ENCODE measurements around the gene LHX3.
"Not testable (repeated sequence)": the region's sequence is repeated elsewhere in the genome, so short reads cannot be mapped to it uniquely, and the experiment has no call there.

The LHX3 gene

DNA sequence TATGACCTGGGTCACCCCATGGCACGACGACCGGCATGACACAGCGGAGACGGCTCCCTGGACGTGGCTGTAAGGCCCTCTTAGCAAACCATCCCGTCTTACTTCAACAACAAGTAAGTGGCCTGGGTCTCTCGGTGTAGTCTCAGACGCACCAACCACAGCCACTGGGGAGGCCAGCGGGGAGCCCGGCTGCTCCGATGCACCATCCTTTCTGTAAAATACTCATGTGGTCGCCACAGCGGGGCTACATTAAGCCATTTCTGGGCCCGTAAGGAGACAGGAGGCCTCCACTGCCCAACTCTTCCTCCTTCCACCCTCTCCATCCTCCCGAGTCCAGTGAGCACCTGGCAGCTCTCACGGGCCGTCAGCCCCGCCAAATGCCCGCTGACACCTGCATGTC, 36.0 kb upstream of the LHX3 start:
- no peak for DNase-seq

DNA sequence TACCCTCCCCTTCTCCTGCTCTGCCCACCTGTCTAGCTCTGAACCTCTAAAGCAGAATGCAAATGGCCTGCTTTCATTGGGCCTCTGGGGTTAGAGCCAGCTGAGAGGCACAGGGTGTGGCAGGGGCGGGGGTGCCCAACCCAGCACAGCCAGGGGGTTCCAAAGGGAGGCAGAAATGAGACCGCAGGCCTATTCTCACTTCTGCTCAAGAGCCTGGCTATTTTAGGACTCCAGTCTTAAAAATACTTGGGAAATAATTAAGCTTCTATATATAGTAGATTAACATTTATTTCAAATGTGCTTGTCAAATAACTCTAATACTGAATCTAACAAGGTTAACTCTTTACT, 35.0 kb upstream of the LHX3 start:
- DNase-seq: no peak

DNA sequence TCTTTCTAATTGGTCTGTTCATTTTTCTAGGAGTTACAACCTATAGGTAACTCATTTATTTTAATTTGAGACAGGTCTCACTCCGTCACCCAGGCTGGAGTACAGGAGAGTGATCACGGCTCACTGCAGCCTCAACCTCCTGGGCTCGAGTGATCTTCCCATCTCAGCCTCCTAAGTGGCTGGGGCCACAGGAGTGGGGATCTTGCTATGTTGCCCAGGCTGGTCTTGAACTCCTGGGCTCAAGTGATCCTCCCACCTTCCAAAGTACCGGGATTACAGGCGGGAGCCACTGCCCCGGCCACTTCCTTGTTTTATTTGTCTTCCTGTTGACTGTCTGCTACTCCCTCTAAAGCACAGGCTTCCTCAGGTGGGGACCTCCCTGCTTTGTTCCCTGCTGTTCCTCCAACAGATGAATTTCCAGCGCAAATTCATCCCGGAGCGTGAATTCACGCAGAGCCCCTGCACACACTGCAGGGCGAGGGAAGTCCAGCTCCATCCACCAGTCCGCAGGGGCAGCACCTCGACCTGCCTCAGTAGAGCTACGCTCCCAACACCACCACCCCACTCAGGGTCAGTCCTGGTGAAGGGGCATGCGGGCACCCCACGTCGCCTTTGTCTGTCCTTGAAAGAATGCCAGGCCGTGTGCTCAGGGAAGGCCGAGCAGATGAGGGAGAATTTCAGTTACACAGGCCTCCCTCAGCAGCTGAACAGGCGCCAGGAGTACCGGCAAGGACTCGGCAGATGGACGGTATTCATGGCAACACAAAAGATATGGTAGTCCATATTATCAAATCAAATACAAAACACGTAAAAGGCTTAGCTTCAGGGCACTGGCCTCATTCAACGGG, 34.4 kb upstream of the LHX3 start:
- DNase-seq: no peak

DNA sequence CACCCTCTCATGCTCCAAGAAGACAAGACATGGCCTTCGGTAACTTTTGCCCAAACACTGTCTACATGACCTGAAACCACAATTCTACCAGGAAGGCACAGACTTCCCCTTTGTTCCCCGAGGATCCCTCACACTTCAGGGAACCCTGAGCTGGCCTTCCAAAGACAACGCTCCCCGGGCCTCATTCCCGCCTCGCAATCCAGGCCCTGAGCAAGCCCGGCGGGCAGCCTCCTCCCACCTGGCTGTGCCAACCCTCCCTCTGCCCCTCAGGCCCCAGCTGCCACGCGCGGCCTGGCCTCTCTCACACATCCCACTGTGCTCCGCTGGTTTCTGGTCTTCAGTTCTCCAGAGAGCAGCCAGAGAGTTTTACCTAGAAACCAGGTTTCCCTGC, 33.4 kb upstream of the LHX3 start:
- DNase-seq: no peak

DNA sequence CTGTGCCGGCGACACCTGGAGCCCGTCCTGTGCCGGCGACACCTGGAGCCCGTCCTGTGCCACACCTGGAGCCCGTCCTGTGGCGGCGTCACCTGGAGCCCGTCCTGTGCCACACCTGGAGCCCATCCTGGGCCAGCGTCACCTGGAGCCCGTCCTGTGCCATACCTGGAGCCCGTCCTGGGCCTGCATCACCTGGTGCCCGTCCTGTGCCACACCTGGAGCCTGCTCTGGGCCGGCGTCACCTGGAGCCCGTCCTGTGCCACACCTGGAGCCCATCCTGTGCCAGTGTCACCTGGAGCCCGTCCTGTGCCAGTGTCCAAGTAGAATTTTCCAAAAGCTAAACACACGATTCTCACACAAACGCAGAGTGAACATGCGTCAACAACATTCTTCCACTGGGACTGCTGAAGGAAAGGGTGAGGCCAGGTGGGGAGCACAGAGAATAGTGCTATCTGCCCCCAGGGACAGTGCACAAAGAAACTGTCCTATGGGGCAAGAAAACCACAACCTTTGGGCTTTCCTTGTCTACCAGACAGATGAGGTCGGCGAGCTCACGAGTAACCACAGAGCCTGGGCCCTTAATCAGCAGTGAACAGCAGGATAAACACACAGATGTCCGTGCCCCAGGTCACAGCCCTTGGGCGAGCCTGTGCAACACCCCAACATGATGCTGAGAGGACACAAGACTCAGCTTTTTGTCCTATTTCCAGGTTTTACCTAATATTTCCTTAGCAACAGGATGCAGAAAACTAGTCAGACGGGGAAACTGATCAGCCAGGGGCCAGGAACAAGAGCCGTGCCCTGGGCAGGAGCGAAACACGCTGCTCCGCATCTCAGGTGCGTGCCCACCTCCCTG, 32.8 kb upstream of the LHX3 start:
- DNase-seq: no peak

DNA sequence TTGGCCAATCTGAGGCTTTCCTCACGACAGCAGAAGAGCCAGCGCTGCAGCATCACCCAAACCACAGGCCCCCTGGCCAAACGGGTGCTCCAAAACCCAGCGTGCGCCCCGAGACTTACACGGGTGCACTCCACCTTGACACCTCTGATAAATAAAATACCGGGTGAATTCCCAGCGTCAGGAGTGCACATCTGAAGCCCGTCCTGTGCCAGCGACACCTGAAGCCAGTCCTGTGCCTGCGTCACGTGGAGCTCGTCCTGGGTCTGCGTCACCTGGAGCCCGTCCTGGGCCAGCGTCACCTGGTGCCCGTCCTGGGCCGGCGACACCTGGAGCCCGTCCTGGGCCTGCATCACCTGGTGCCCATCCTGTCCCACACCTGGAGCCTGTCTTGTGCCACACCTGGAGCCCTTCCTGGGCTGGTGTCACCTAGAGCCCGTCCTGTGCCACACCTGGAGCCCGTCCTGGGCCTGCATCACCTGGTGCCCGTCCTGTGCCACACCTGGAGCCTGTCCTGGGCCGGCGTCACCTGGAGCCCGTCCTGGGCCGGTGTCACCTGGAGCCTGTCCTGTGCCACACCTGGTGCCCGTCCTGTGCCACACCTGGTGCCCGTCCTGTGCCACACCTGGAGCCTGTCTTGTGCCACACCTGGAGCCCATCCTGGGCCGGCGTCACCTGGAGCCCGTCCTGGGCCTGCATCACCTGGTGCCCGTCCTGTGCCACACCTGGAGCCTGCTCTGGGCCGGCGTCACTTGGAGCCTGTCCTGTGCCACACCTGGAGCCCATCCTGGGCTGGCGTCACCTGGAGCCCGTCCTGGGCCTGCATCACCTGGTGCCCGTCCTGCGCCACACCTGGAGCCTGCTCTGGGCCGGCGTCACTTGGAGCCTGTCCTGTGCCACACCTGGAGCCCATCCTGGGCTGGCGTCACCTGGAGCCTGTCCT, 31.8 kb upstream of the LHX3 start:
- not testable (repeated sequence) for DNase-seq

DNA sequence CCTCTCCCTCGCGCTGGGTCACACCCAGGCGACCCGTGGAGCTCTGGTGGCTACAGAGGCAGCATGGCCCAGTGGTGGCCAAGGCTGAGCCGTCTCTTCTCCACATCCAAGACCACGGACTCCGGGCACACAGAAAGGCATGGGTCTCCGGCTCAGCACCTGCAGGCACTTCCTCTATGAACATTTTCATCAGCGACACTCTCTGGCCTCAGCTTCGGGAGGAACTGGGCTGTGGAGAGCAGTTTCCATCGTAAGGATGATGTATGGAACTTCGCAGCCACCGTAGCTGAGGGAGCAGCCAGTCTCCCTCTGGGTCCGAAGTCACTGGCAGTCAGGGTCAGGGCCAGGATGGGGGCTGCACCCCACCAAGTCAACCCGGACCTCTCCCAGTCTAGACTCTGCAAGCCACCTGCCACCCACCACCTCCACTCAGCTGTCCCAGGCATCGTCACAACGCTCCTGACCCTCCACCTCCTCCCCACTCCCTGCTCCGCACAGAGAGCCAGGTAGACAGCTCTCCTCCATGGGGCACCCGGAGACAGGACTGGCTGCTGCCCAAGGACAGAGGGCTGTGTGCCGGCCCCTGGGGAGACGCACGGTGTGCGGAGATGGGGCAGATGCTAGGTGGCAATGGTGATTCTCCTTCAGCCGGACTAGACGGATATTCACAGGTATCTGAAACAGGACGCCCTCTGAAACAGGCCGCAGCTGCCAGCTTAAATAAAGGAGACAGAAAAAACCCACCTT, 31.0 kb upstream of the LHX3 start:
- DNase-seq: no peak

DNA sequence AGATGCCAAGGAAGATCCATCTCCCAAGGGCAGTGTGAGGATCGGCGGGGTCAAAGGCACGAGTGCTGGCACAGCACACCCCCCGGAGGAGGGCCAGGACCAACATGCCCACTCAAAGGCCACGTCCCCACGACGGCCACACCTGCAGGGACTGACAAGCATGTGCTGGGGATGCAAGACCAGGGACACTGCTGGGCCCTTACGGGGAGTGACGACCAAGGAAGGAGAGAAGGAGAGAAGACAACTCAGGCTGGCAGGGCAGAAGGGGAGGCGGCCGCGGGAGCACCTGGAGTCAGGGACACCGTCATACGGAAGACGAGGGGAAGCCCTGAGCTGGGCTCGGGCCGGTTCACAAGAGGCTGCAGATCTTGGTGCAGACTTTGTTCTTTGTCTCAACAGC, 30.2 kb upstream of the LHX3 start:
- no peak for DNase-seq

DNA sequence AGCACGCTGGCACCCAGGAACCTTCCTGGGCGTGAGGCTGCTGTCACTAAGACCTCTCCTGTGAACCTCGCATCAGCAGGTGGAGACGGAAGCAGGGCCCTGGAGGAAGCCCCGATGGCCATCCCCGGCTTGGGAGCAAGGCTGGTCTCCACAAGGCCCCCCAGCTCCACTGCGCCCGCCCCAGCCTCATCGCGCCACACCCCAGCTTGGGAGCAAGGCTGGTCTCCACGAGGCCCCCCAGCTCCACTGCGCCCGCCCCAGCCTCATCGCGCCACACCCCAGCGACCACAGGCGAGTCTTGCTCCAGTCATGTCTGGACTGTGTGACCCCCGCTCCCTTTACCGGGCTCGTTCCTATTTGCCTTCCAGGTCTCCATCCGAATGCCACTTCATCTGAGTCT, 29.7 kb upstream of the LHX3 start:
- DNase-seq: no peak

DNA sequence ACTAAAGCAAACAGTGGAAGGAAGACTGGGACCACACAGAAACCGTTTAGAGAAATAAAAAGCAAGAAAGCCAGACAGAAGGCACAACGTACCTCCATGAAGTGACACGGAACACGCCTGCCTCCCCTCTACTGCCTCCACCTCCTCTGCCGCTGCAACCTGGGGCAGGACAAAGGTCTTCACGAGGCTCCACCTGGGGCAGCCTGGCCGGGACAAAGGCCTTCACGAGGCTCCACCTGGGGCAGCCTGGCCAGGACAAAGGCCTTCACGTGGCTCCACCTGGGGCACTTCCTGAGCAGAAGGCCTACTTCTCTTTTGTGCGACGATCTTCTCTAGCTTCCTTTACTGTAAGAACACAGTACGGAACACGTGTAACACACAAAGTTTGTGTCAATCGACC, 28.9 kb upstream of the LHX3 start:
- no peak for DNase-seq

DNA sequence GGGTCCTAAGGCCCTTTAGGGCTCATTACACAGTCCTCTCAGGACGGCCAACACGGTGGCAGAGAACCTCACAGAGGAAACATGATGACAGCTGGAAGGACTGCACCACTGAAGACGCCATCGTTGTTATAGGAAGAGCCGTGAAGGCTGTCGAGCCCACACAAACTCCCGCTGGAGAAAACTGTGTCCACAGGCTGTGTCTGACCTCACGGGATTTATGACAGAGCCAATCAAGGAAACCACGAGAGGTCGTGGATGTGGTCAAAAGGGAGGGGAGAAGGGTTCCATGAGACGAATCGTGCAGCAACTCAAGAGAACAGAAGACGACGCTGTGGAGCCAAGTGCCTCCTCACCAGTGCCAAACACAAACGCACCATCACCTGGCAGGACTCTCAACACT, 28.5 kb upstream of the LHX3 start:
- no peak for DNase-seq

DNA sequence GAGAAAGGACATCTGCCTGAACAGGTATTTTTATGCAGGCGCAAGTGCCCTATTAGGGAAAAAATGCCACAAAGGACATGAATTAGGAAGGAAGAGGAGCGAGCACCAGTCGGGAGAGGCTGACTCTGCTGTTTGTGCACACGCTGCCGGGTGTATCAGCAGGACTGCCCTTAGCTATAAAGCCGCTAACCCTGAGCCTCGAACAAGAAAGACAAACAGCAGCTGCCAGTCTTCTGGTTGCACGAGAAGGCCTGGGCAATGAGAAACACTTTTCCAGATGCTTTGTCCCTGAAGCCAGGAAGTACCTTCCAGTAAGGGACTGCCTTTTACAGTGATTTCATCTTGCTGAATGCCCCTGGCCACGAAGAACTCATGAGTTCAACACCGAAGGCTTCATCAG, 28.0 kb upstream of the LHX3 start:
- no peak for DNase-seq

DNA sequence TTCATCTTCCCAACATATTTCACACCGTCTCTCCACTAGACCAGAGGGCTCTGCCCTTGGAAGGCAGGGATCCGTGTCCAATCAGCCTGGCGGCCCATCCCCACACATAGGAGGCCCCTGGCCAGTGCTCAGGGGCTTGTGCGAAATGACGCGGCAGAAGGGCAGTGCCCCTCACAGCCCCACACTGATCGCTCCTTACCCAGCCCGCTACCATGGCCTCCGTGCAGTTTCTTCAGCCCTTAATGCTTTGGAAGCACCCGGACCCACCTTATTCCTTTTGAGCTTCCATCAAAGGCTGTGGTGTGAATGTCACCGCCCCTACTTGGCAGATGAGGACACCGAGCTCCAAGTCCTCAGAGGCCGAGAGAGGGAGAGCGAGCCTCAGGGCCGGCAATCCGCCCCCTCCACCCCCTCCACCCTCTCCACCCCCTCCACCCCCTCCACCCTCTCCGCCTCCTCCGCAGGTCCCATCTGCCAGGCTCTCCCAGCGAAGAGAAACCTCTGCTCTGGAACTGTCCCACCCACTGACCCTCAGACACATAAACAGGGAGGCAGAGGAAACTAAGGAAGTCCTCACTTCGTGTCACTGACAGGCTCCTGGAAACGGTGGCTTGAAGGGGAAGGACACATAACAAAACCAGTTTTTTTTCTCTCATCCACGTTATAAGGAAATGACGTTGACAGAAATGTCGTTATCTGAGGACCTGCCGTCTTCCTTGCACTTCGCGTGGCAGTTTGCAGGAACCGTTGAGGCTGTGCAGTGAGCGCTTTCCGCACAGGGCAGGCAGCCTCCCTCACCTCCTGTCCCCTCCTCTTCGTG, 26.8 kb upstream of the LHX3 start:
- no peak for DNase-seq

DNA sequence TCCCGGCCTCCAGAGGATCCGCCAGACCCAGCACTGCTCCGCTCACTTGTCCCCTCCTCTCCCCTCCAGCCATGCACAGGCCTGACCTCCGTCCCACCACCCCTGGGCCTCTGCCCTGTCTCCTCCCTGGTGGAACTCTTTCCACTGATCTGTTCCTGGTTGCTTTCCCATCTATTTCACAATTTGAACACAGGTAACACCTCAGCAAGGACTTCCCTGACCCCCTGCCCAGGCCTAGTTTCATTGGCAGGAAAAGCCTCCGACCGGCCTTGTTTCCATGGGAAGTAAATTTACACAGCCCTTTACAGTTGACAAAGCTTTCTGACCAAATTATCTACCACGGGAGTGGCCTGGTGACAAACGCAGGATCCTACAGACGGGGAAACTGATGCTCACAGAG, 25.8 kb upstream of the LHX3 start:
- no peak for DNase-seq

DNA sequence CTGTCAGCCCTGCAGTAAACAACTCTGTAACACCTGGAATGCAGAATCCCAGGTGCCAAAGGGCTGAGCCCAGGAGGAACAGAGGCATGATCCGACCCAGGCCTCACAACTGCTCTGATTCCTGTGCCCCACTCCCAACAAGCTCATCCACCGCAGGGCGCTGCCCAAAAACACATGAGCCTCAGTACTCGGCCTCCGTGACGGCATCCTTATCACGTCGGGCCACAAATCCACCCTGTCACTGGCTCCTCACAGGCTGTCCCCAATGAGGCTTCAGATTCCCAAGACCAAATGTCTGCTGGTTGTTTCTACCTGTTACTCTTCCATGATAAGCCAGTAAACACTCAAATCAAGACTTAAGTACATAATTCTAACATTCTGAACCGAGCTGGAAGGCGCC, 25.4 kb upstream of the LHX3 start:
- no peak for DNase-seq

DNA sequence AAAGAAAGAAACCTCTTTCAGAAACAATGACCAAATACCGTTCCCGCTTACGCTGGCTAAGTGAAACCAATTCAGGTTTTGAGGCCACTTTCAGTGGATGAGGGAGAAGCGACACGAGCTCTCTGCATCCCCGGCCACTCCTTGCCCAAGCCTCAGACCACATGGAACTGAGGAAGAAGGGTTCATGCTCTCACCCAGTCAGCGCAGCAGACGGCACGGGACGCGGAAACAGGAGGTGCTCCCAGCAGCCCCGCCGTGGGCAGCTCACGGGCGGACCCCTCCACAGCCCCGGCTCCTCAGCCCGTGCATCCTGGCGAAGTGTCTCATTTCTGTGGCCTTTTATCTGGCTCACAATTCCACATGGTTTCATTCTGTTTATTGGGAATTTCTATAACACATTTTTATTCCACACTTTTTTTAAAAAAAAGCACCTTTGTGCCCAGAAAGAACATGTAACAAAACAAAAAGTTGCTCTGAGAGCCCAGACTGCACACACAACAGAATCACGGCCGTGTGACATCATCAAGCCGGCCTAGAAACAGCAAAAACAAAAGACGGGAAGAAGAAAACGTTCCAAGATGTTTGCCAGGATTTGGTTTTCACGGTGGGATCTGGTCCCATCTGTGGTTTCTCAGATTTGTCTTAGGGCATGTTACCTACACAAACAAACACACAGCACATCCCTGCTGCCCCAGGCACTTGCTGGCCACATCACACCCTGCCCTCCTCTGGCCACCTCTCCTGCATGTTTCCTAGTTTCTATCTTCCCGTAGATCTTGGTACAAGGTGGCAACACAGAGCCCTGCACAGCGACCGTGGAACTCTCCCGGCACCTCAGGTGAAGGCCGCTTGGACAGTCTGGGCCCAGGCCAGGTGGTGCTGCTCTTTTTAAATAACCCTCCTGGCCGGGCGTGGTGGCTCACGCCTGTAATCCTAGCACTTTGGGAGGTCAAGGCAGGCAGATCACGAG, 24.5 kb upstream of the LHX3 start:
- no peak for DNase-seq

DNA sequence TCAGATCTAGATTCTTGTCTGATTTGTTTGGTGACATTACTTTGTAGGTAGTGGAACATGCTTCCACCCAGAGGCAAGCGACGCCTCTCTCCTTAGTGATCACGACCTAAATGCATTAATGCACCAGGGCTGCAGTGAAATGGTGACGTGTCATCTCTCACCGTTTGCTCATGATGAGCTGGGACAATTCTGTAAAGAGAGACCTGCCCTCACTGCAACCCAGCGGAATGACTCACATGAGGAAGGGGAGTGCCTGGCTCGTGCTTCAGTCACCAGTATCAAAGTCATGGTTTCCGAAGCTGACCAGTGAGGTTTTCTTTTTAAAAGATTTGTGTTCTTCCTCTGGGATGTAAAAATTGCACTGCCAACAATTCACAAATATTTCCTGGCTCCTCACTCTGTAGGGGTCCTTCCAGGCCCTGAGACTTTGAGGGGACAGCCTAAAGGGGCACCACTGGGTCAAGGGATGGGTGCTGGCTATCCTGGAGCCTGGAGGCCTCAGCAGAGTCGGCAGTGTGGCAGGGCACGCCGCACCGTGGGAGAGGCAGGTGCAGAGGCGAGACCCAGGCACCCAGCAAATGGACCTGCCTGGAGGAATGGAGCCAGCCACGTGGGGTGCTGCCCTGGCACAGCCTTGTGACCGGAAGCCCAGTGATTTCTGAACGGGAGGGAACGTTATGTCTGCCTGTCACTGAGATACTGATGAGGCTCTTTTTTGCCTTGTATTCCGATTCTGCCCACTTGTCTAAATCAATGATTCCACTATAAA, 23.4 kb upstream of the LHX3 start:
- DNase-seq: no peak

DNA sequence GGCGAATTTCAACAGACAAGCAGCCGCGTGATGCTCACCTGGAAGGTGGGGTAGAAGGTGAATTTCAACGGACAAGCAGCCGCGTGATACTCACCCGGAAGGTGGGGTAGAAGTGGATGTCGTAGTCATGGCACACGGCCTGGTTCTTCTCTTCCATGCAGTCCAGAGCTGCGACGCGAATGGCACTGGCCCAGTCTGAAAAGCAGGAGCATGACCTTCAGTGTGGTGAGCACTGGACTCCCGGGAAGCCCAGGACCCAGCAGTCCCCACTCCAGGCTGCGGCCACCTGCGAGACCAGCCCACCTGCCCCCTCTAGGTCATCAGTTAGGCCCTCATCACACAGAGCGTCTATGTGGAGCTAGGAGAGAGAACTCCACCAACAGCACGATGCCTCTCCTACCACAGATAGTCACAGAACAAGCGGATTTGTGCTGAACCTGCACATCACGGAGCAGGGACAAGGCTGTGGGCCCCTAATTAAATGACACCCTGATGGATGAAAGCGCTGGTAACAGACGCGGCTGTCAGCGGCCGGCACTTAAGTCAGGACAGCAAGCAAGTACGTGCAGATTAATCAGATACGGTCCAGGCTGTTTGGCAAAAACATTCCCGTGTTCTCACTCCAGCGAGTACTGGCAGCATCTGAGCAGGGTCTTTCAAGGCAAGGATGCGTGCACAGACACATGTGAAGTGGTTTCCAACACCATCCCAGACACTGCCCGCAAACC, 21.9 kb upstream of the LHX3 start:
- no peak for DNase-seq
